K562 (cell line): Measurements from ENCODE around the gene CARS2.

Source experiments
- ZNF274 ChIP-seq: IDR thresholded peaks from 2 replicates; pipeline ENCODE4 v1.6.1; 2011; ENCODE audit warnings: low read depth, mild to moderate bottlenecking, low read length, moderate library complexity, borderline replicate concordance
- ZNF316 ChIP-seq: fragments of 450-650 bp; IDR thresholded peaks from 2 replicates; pipeline ENCODE4 v1.6.1; 2016
- ZNF324 ChIP-seq: fragments of 250-450 bp; sonication (Bioruptor Pico); IDR thresholded peaks from 2 replicates; pipeline ENCODE4 v1.4.0; 2020; ENCODE audit warnings: mild to moderate bottlenecking
- TF ChIP-seq, protein P1 (sequence below): IDR thresholded peaks from 2 replicates; pipeline ENCODE4 v1.6.1; 2011; ENCODE audit warnings: borderline replicate concordance, low read depth, mild to moderate bottlenecking, moderate library complexity, low read length; ENCODE audit not compliant: insufficient read depth, poor library complexity, severe bottlenecking
- TF ChIP-seq, protein P2 (sequence below): sonication (generic); formaldehyde crosslinking; IDR thresholded peaks from 2 replicates; pipeline ENCODE4 v1.5.0; 2020; ENCODE audit warnings: missing genetic modification reagents
- TF ChIP-seq, protein P3 (sequence below): fragments of 450-650 bp; IDR thresholded peaks from 2 replicates; pipeline ENCODE4 v1.6.1; 2018; ENCODE audit not compliant: partially characterized antibody

DNA sequence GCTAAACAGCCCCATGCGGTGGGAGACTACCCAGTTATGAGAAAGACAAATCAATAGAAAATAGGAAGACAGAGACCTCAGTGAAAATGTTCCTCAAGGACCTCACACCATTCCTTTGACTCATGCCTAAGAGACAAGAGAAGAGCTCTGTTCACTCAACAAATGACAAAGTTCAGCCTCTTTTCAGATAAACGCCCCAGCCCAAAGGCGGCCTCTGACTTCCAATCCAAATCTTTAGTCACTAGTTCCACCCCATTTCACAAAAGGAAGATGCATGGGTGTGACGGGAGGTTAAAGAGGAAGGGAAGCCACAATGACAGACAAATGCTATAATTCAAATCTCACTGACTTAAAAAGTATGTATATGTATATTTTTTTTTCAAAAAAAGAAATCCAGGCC lies 8.1 kb downstream of the CARS2 start:
- TF ChIP-seq ZNF324 (no peak), ZNF316 (no peak), ZNF274 (no peak)
- TF ChIP-seq, protein P1, sequence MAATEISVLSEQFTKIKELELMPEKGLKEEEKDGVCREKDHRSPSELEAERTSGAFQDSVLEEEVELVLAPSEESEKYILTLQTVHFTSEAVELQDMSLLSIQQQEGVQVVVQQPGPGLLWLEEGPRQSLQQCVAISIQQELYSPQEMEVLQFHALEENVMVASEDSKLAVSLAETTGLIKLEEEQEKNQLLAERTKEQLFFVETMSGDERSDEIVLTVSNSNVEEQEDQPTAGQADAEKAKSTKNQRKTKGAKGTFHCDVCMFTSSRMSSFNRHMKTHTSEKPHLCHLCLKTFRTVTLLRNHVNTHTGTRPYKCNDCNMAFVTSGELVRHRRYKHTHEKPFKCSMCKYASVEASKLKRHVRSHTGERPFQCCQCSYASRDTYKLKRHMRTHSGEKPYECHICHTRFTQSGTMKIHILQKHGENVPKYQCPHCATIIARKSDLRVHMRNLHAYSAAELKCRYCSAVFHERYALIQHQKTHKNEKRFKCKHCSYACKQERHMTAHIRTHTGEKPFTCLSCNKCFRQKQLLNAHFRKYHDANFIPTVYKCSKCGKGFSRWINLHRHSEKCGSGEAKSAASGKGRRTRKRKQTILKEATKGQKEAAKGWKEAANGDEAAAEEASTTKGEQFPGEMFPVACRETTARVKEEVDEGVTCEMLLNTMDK = no peak
- TF ChIP-seq, protein P2, sequence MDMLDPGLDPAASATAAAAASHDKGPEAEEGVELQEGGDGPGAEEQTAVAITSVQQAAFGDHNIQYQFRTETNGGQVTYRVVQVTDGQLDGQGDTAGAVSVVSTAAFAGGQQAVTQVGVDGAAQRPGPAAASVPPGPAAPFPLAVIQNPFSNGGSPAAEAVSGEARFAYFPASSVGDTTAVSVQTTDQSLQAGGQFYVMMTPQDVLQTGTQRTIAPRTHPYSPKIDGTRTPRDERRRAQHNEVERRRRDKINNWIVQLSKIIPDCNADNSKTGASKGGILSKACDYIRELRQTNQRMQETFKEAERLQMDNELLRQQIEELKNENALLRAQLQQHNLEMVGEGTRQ = no peak
- TF ChIP-seq, protein P3, sequence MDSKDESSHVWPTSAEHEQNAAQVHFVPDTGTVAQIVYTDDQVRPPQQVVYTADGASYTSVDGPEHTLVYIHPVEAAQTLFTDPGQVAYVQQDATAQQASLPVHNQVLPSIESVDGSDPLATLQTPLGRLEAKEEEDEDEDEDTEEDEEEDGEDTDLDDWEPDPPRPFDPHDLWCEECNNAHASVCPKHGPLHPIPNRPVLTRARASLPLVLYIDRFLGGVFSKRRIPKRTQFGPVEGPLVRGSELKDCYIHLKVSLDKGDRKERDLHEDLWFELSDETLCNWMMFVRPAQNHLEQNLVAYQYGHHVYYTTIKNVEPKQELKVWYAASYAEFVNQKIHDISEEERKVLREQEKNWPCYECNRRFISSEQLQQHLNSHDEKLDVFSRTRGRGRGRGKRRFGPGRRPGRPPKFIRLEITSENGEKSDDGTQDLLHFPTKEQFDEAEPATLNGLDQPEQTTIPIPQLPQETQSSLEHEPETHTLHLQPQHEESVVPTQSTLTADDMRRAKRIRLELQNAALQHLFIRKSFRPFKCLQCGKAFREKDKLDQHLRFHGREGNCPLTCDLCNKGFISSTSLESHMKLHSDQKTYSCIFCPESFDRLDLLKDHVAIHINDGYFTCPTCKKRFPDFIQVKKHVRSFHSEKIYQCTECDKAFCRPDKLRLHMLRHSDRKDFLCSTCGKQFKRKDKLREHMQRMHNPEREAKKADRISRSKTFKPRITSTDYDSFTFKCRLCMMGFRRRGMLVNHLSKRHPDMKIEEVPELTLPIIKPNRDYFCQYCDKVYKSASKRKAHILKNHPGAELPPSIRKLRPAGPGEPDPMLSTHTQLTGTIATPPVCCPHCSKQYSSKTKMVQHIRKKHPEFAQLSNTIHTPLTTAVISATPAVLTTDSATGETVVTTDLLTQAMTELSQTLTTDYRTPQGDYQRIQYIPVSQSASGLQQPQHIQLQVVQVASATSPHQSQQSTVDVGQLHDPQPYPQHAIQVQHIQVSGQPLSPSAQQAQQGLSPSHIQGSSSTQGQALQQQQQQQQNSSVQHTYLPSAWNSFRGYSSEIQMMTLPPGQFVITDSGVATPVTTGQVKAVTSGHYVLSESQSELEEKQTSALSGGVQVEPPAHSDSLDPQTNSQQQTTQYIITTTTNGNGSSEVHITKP = no peak
